ENCODE data around the gene HTATSF1.

- TF ChIP-seq ZBTB7A (IDR thresholded peaks at IDR 0.05; ENCODE audit: low read depth): no peak
- TF ChIP-seq TAF1 (IDR thresholded peaks at IDR 0.05; ENCODE audit: low read depth): no peak
- no peak for TF ChIP-seq EP300 (IDR thresholded peaks at IDR 0.05; ENCODE audit: borderline replicate concordance)
These were observed 51.8 kb downstream of the HTATSF1 start for GRCh38 chrX:136549226-136549625.

Measured in Ishikawa (cell line).